ENCODE measurements around the gene TGFBR1.

DNA sequence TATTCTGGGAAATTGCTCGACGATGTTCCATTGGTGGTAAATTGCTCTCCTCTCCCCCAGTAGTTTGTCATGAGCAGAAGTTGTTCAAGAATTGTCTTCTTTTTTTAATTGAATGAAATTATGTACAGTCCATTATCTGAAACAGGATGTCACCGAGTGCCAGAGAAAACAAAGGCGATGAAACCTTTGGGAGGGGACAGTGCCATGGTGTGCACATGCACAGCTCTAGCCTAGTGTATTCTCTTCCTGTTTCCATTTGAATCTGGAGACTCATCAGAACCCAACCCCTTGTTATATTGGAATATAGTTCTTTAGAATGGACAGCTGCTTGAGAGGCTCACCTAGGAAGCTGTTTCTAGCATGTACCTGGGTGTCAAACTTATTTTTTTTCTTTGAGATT, 41.7 kb downstream of the TGFBR1 start:
- TF ChIP-seq POLR2A (IDR thresholded peaks at IDR 0.05), result no peak
- no peak for TF ChIP-seq EP300 (IDR thresholded peaks at IDR 0.05; ENCODE audit: low read depth)
